Measurements from ENCODE around the gene CSNK1E.
"Not testable (repeated sequence)": the region's sequence is repeated elsewhere in the genome, so short reads cannot be mapped to it uniquely, and the experiment has no call there.

- TF ChIP-seq CTCF, POLR2A, POLR2AphosphoS5, EP300 (IDR thresholded peaks at IDR 0.05): not testable (repeated sequence)
These were observed 43.3 kb upstream of the CSNK1E start for GRCh38 chr22:38360560-38360959.
